Right ventricle myocardium inferior (tissue), 1 donor: ENCODE data around the gene COMMD4. TPM values are rescaled to one million over a fixed set of nuclear protein-coding genes. Genes with fewer than 3 reads are reported as not detected.

Experiments used
- ATAC-seq: fragments of 200-7000 bp; cut with Tn5 transposase; one replicate; pipeline ENCODE4 v1.9.1; 2020; ENCODE audit warnings: mild to moderate bottlenecking, moderate library complexity
- DNase-seq: peaks from one replicate; pipeline ENCODE4 v3.0.0; 2021; ENCODE audit errors: missing footprints
- intact Hi-C: fragments of 100-400 bp; cut with DNase I; formaldehyde crosslinking; loops from one replicate; pipeline ENCODE4 v1.11.0; 2022
- total RNA-seq: library from RNA; stranded (reverse); fragmentation: NEBNext Ultra II Directional; extraction: Animal tissue kit (Norgen Biotek cat#: 25700); gene quantifications from one replicate; pipeline ENCODE4 v1.2.1, GENCODE V29; 2021
- donor health status: DM: no; HTN: yes; CAD: no; lungs with severe emphysema.

Gene COMMD4
- total RNA-seq, 1 donor from 2014 or later: 42.1 TPM

DNA sequence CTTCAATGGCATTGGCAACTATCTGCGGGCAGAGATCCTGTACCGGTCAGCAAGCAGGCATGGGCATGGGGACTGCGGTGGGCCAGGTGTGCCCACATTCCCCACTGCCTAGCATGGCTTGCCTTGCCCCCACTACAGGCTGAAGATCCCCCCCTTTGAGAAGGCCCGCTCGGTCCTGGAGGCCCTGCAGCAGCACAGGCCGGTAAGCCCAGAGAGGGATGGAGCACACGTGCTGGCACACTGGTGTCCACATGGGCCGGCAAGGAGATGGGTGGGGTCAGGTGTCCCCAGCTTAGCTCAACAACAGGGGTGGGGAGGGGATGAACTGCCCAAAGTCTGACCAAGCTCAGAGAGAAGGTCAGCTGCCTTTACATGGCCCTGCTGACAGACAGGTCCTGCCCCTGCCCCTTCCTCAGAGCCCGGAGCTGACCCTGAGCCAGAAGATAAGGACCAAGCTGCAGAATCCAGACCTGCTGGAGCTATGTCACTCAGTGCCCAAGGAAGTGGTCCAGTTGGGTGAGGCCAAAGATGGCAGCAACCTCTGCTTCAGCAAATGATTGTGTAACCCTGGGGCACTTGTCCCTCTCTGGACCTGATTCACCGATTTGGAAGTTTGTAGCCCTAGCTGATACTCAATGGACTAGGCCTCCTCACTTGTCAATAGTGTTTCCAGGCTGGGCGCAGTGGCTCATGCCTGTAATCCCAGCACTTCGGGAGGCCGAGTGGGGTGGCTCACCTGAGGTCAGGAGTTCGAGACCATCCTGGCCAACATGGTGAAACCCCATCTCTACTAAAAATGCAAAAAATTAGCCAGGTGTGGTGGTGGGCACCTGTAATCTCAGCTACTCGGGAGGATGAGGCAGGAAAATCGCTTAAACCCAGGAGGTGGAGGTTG is 16.6 kb downstream of the COMMD4 start:
- ATAC-seq (no peak), DNase-seq (no peak)
- intact Hi-C loops: no loop called here

DNA sequence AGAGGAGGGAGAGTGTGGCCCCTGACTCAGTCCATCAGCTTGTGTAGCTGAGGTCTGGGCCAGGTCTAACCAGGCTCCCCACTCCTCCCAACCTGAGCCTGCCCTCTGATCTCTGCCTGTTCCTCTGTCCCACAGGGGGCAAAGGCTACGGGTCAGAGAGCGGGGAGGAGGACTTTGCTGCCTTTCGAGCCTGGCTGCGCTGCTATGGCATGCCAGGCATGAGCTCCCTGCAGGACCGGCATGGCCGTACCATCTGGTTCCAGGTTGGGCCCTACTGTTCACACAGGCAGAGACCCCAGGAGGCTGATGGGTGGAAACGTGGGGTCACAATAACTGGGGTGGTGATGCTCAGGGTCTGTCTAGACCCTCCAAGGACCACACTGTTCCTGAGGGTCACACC is 17.7 kb downstream of the COMMD4 start:
- no peak for ATAC-seq
- intact Hi-C loops: no loop called here
- DNase-seq: no peak

GRCh38 chr15:75354454-75354853 is 18.6 kb downstream of the COMMD4 start:
- intact Hi-C loops: no loop called here
- no peak for ATAC-seq

GRCh38 chr15:75355369-75355768 is 19.5 kb downstream of the COMMD4 start:
- DNase-seq (no peak), ATAC-seq (no peak)
- intact Hi-C loops: no loop called here

More at GRCh38 chr15:75354454-75354853, 18.6 kb downstream of the COMMD4 start:
- DNase-seq: no peak

- DNase-seq (no peak), ATAC-seq (no peak)
- intact Hi-C loops: no loop called here
Observed at GRCh38 chr15:75356006-75356405, 20.1 kb downstream of the COMMD4 start.

DNA sequence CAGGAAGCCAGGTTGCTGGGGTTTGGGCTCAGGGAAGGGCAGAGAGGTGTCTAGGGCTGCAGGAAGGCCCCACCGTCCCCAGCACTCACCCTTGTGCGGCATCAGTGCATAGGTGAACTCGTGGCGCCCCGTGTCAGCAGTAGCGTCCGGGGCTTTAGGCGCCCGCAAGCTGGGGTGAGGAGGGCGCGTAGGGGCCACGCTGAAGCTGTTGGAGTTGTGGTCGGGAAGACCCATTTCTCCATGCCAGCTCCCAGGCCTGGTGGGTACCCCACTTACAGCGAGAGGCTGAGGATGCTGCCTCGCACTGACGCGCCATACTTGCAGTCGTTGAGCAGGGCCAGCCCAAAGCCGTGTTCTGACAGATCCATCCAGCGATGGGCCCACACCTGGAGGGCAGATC is 20.7 kb downstream of the COMMD4 start:
- no peak for DNase-seq
- ATAC-seq: no peak
- intact Hi-C loops: no loop called here

DNA sequence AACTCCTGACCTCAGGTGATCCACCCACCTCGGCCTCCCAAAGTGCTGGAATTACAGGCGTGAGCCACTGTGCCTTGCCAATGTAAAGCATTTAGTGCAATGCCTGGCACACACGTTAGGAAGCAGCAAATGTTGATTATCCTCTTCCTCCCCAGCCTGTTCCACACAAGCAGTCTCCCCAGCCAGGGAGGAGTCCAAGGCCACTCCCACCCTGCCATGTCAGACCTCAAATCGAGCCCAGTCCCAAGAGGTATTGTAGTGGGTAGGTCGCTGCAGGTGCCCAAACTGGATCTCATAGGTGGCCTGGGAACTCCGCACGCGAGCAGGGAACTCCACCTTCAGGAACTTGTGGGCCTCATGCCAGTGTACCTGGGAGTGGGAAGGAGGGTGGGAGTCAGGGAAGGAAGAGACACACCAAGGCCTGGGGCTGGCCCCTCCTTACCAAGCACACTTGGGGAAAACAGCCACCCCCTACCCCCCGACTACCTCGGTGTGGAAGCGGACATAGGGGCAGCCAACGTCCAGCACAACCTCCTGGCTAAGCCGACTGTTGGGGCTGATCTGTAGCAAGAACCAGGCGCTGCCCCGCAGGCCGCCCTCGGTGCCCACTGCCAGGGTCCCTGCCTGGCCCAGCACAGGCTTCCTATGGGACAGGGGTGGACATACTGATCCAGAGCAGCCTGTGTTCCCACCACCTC is 22.3 kb downstream of the COMMD4 start:
- intact Hi-C loops: no loop called here
- no peak for DNase-seq
- ATAC-seq: no peak

- intact Hi-C loops: no loop called here
- no peak for DNase-seq
- no peak for ATAC-seq
Observed at GRCh38 chr15:75358771-75359536, 23.1 kb downstream of the COMMD4 start.

- ATAC-seq: no peak
- intact Hi-C loops: no loop called here
- no peak for DNase-seq
Observed at GRCh38 chr15:75359537-75360250, 23.8 kb downstream of the COMMD4 start.

DNA sequence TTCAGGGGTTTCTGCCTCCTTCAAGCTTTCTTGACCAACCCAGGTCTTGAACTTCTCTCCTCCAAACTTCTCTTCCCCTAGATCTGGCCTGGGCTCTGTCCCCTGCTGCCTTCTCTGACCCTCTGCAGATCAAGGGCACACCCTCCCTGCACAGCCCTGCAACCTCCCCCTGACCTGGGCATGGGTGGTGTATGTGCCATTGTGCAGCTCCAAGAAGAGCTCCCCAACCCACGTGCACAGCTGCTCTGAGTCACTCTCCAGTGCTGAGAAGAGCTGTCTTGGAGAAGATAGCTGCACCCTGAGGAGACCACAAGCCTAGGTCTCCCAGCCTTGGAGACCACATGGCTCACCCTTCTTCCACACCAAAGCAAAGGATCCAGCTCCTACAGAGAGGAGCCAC is 24.5 kb downstream of the COMMD4 start:
- ATAC-seq (no peak), DNase-seq (no peak)
- intact Hi-C loops: no loop called here

DNA sequence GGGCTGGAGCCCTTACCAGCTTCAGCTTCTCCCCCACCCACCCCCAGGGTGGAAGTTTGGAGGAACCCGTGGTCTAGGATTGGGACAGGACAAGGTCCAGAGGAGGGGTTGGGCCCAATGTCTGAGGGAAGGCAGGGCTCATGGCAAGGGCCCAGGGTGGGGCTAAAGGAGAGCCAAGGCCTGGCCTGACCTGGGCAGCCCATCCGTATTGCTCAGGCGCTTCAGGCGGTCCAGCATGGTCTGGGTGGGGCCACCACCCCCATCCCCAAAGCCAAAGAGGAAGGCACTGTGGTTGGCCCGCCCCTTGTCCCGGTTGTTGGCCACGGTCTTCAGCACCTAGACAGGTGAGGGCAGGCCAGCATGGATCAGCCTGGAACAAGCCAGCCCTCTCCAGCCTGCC is 25.0 kb downstream of the COMMD4 start:
- ATAC-seq (no peak), DNase-seq (no peak)
- intact Hi-C loops: no loop called here

GRCh38 chr15:75361361-75361988 is 25.6 kb downstream of the COMMD4 start:
- intact Hi-C loops: no loop called here
- ATAC-seq: no peak
- DNase-seq: no peak

- intact Hi-C loops: no loop called here
- DNase-seq (no peak), ATAC-seq (no peak)
Observed at GRCh38 chr15:75361989-75362641, 26.3 kb downstream of the COMMD4 start.

DNA sequence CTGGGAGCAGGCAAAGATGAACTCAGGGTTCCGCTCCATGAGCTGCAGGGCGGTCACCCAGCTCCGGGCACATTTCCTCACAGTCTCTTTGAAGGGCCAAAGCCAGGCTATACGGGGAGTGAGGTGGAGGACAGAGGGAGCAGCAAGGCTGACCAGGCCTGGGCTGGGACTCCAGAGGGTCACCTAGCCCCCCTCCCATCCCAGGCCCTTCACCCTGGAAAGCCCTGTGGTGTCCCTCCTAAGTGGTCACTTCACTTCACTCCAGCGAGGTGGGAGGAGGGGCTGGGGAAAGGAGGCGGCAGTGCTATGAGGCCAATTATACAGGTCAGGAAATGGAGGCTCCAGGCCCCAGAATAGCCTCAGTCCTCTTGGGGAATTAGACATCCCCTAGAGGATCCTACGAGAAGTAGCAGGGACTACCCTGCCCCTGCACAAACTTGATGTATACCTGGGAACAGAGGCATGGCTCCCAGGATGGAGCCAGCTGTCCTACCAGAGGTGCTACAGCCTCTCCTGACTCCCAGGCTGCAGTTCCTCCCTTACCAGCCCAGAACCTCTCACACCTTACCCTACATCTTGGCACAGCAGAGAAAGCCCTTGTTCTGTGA is 26.9 kb downstream of the COMMD4 start:
- ATAC-seq: no peak
- no peak for DNase-seq
- intact Hi-C loops: no loop called here

DNA sequence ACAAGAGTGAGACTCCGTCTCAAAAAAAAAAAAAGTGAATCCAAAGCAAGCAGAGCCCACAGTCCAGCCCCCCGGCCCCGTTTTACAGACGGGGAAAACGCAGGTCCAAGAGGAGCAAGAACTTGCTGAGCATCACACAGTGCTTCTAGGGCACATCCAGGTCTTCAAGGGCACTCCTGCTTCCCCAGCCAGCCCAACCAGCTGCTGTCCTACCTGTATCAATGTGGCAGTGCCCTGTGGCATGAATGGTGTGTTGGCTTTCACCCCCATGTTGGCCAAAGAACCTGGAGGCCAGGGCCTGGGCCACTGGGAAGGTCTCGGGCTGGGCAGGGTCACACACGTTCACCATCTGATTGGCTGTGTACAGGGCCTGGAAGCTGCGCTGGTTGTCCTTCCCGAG is 27.9 kb downstream of the COMMD4 start:
- DNase-seq (no peak), ATAC-seq (no peak)
- intact Hi-C loops: no loop called here

- DNase-seq (no peak), ATAC-seq (no peak)
- intact Hi-C loops: loop anchor here (5.0 kb wide), 1 partner anchor 262 kb away; the partner anchor contains the start of gene SNUPN
Observed at GRCh38 chr15:75364881-75365280, 29.0 kb downstream of the COMMD4 start.

GRCh38 chr15:75366163-75366562 is 30.3 kb downstream of the COMMD4 start:
- DNase-seq: no peak
- intact Hi-C loops: loop anchor here (5.0 kb wide), 1 partner anchor 261 kb away; the partner anchor contains the start of gene SNUPN
- ATAC-seq: no peak
